SK-N-DZ (cell line): ENCODE data around the gene BBS5.

Experiments
- DNase-seq: peaks from one replicate; pipeline ENCODE4 v3.0.0-alpha.2; 2015; ENCODE audit warnings: low spot score

BBS5 gene

GRCh38 chr2:169540146-169540545 is 60.9 kb downstream of the BBS5 start:
- no peak for DNase-seq

- no peak for DNase-seq
These were observed 63.1 kb downstream of the BBS5 start for GRCh38 chr2:169542433-169542832.

GRCh38 chr2:169546756-169547155 is 67.5 kb downstream of the BBS5 start:
- DNase-seq = no peak
